Stimulated activated CD4-positive, alpha-beta T cell treated with anti-CD3 and anti-CD28 coated beads, Interleukin-15, amount 100 ng/mL, for 24 hours (primary cell): ENCODE results near the gene NUDT4B.
"Not testable (repeated sequence)": the region's sequence is repeated elsewhere in the genome, so short reads cannot be mapped to it uniquely, and the experiment has no call there.

Experiments
- DNase-seq: peaks from one replicate; pipeline ENCODE4 v3.0.0-alpha.2; 2020

The NUDT4B gene

GRCh38 chr1:148743200-148743599 lies 5.4 kb upstream of the NUDT4B start:
- not testable (repeated sequence) for DNase-seq

- not testable (repeated sequence) for DNase-seq
Observed at GRCh38 chr1:148743726-148744720, 4.6 kb upstream of the NUDT4B start.

- not testable (repeated sequence) for DNase-seq
Observed at GRCh38 chr1:148749335-148749681, 734 bp downstream of the NUDT4B start.

GRCh38 chr1:148756231-148756630 lies 7.7 kb downstream of the NUDT4B start:
- not testable (repeated sequence) for DNase-seq

- DNase-seq = not testable (repeated sequence)
Observed at GRCh38 chr1:148757446-148757845, 8.9 kb downstream of the NUDT4B start.

- DNase-seq = not testable (repeated sequence)
Observed at GRCh38 chr1:148758412-148758811, 9.8 kb downstream of the NUDT4B start.

- not testable (repeated sequence) for DNase-seq
Observed at GRCh38 chr1:148758925-148759324, 10.4 kb downstream of the NUDT4B start.

GRCh38 chr1:148759749-148760148 lies 11.2 kb downstream of the NUDT4B start:
- DNase-seq = peak; percentile 16

- DNase-seq = not testable (repeated sequence)
Observed at GRCh38 chr1:148760206-148760605, 11.6 kb downstream of the NUDT4B start.

- DNase-seq = not testable (repeated sequence)
Observed at GRCh38 chr1:148761360-148761759, 12.8 kb downstream of the NUDT4B start.

GRCh38 chr1:148765238-148766019 lies 16.9 kb downstream of the NUDT4B start:
- DNase-seq = not testable (repeated sequence)

GRCh38 chr1:148768541-148768940 lies 20.0 kb downstream of the NUDT4B start:
- not testable (repeated sequence) for DNase-seq

GRCh38 chr1:148769495-148769894 lies 20.9 kb downstream of the NUDT4B start:
- DNase-seq = not testable (repeated sequence)

- DNase-seq = not testable (repeated sequence)
Observed at GRCh38 chr1:148773690-148774089, 25.1 kb downstream of the NUDT4B start.

- not testable (repeated sequence) for DNase-seq
Observed at GRCh38 chr1:148774102-148774501, 25.5 kb downstream of the NUDT4B start.

- not testable (repeated sequence) for DNase-seq
Observed at GRCh38 chr1:148775263-148775662, 26.7 kb downstream of the NUDT4B start.

- DNase-seq = not testable (repeated sequence)
Observed at GRCh38 chr1:148777649-148778048, 29.1 kb downstream of the NUDT4B start.

GRCh38 chr1:148780404-148780803 lies 31.8 kb downstream of the NUDT4B start:
- not testable (repeated sequence) for DNase-seq

- DNase-seq = not testable (repeated sequence)
Observed at GRCh38 chr1:148791543-148792099, 43.0 kb downstream of the NUDT4B start.

GRCh38 chr1:148793762-148794332 lies 45.3 kb downstream of the NUDT4B start:
- DNase-seq = not testable (repeated sequence)
